22Rv1 (cell line): ENCODE data around the gene PLEKHA6.

Experiments used
- H3K27ac ChIP-seq: fragments of 450-650 bp; 2 replicates; pipeline ENCODE4 v1.5.1; 2017
- CTCF ChIP-seq: fragments of 450-650 bp; IDR thresholded peaks from 2 replicates; pipeline ENCODE4 v1.5.1; 2017; ENCODE audit warnings: mild to moderate bottlenecking
- ZFX ChIP-seq: fragments of 450-650 bp; IDR thresholded peaks from 2 replicates; pipeline ENCODE4 v1.6.1; 2017; ENCODE audit warnings: antibody characterized with exemption, borderline replicate concordance

PLEKHA6 gene

GRCh38 chr1:204327359-204327758, 32.4 kb downstream of the PLEKHA6 start:
- H3K27ac ChIP-seq, result no peak overlapping the region
- TF ChIP-seq CTCF (no peak), ZFX (no peak)

GRCh38 chr1:204326771-204327300, 32.9 kb downstream of the PLEKHA6 start:
- TF ChIP-seq ZFX (no peak), CTCF (no peak)
- no peak overlapping the region for H3K27ac ChIP-seq

GRCh38 chr1:204325944-204326343, 33.8 kb downstream of the PLEKHA6 start:
- no peak overlapping the region for H3K27ac ChIP-seq
- TF ChIP-seq CTCF (no peak), ZFX (no peak)

- no peak overlapping the region for H3K27ac ChIP-seq
- TF ChIP-seq CTCF (no peak), ZFX (no peak)
These were observed 35.8 kb downstream of the PLEKHA6 start for GRCh38 chr1:204323887-204324286.

GRCh38 chr1:204322339-204322868, 37.3 kb downstream of the PLEKHA6 start:
- TF ChIP-seq ZFX (no peak), CTCF (no peak)
- no peak overlapping the region for H3K27ac ChIP-seq

- TF ChIP-seq CTCF, result no peak
- TF ChIP-seq ZFX, result no peak
- H3K27ac ChIP-seq, result no peak overlapping the region
These were observed 38.1 kb downstream of the PLEKHA6 start for GRCh38 chr1:204321665-204322064.

GRCh38 chr1:204321051-204321450, 38.7 kb downstream of the PLEKHA6 start:
- TF ChIP-seq CTCF (no peak), ZFX (no peak)
- no peak overlapping the region for H3K27ac ChIP-seq
